GM12891 (cell line): ENCODE measurements around the gene APBB2.

Experiments used
- POLR2A ChIP-seq: IDR thresholded peaks from 2 replicates; pipeline ENCODE4 v1.6.1; 2011; ENCODE audit warnings: low read depth, low read length, control low read depth
- POLR2AphosphoS5 ChIP-seq: IDR thresholded peaks from 2 replicates; pipeline ENCODE4 v1.6.1; 2011; ENCODE audit warnings: low read depth, low read length, control low read depth
- TAF1 ChIP-seq: IDR thresholded peaks from 2 replicates; pipeline ENCODE4 v1.6.1; 2011; ENCODE audit warnings: low read depth, low read length, control low read depth

- TF ChIP-seq POLR2A (no peak), TAF1 (no peak), POLR2AphosphoS5 (no peak)
Measured at GRCh38 chr4:41174444-41174843, 39.9 kb downstream of the APBB2 start.
